Measurements from ENCODE around the gene SLC39A2.
"Not testable (repeated sequence)": the region's sequence is repeated elsewhere in the genome, so short reads cannot be mapped to it uniquely, and the experiment has no call there.

The SLC39A2 gene

GRCh38 chr14:20998674-20999366 lies at the start of gene SLC39A2:
TSS of gene SLC39A2 (plus strand) at chr14:20999293. CDS start at chr14:20999447, 154 bp downstream.
- DNase-seq: peak; percentile 20

GRCh38 chr14:20954736-20955537 lies 44.2 kb upstream of the SLC39A2 start, which contains the start of gene RNASE2:
TSS of gene RNASE2 (plus strand) at chr14:20955487. CDS start at chr14:20955772, 285 bp downstream.
- DNase-seq: not testable (repeated sequence)

DNA sequence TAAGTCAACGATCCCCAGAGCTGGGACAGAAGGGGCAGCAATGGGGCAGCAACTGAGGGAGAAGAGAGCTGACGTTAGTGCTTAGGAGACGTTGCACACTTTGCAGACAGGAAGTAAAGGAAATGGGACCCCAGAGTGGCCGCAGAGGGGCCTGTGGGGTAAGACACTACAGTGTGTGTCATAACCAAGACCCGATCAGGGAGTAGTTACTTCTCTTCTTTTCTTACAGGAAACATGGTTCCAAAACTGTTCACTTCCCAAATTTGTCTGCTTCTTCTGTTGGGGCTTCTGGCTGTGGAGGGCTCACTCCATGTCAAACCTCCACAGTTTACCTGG lies 43.6 kb upstream of the SLC39A2 start:
- DNase-seq: not testable (repeated sequence)

DNA sequence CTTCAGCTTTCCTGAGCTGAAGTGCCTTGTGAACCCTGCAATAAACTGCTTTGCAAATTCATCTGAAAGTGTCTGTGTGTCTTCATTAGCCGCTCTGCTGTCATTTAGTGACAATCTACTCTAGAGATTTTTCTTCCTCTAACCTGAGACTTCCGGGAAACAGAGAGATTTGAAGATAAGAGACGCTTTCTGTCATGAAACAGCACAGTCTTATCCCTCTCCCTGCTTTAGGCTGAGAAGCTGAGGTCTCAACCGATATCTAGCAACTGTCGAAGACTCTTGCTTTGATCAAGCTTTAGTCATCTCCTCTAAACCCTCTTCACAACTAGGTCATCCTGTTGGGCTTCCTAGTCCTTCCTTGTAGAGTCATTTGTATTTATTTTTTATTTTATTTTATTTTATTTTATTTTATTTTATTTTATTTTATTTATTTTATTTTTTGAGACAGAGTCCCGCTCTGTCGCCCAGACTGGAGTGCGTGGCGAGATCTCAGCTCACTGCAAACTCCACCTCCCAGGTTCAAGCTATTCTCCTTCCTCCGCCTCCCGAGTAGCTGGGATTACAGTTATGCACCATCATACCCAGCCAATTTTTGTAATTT lies 42.6 kb upstream of the SLC39A2 start:
- DNase-seq: no peak

DNA sequence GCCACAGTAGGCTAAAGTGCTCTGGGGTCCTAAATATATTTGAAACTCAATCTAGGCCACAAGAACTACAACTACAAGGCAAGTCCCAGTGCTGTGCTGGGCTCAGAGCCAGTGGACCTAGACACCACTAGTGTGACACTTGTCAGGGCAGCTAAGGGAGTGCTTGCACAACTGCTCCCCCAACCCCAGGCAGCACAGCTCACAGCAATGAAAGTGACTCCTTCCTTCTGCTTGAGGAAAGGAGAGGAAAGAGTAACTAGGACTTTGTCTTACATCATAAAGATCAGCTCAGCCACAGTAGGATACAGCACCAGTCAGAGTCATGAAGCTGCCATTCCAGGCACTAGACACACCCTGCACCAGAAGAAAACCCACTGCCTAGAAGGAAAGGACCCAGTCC lies 40.1 kb upstream of the SLC39A2 start:
- not testable (repeated sequence) for DNase-seq

DNA sequence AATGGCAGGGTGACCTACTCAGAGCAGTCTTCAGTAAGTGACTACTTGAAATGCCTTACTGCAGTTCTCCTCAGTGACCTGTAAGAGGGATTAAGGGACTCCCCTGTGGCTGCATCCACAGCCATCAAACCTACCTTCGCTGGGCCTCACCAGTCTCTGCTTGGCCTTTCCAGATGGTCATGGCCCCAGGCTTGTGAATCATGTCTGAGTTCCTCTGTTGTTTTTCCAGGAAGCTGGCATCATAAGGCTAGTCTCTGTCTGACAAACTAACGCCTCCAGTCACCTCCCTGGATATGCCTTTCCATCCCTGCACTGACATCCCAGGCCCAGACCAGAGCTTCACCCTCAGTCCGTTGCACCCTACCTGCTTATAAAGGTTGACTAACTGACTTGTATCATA lies 29.8 kb upstream of the SLC39A2 start:
- peak; percentile 3 for DNase-seq

GRCh38 chr14:20970647-20970982 lies 28.5 kb upstream of the SLC39A2 start:
- DNase-seq: no peak

GRCh38 chr14:20970983-20971704 lies 27.9 kb upstream of the SLC39A2 start:
- peak; percentile 84 for DNase-seq

GRCh38 chr14:20971705-20972021 lies 27.4 kb upstream of the SLC39A2 start:
- no peak for DNase-seq

- DNase-seq: no peak
Measured at GRCh38 chr14:20973501-20973900, 25.6 kb upstream of the SLC39A2 start.

- DNase-seq: no peak
Measured at GRCh38 chr14:20976291-20976690, 22.8 kb upstream of the SLC39A2 start.

- no peak for DNase-seq
Measured at GRCh38 chr14:20978687-20979086, 20.4 kb upstream of the SLC39A2 start.

DNA sequence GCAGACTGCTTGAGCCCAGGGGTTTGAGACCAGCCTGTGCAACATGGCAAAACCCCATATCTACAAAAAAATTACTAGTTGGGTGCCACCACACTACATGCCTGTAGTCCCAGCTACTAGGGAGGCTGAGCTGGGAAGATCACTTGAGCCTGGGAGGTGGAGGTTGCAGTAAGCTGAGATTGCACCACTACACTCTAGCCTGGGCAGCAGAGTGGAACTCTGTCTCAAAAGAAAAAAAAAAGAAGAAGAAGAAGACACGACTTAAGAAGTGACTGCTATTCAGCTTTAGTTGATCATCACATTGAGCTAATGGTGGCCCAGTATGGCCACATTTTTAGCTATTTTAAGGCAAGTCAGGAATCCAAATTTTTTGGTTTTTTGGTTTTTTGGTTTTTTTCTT lies 18.2 kb upstream of the SLC39A2 start:
- DNase-seq: no peak

DNA sequence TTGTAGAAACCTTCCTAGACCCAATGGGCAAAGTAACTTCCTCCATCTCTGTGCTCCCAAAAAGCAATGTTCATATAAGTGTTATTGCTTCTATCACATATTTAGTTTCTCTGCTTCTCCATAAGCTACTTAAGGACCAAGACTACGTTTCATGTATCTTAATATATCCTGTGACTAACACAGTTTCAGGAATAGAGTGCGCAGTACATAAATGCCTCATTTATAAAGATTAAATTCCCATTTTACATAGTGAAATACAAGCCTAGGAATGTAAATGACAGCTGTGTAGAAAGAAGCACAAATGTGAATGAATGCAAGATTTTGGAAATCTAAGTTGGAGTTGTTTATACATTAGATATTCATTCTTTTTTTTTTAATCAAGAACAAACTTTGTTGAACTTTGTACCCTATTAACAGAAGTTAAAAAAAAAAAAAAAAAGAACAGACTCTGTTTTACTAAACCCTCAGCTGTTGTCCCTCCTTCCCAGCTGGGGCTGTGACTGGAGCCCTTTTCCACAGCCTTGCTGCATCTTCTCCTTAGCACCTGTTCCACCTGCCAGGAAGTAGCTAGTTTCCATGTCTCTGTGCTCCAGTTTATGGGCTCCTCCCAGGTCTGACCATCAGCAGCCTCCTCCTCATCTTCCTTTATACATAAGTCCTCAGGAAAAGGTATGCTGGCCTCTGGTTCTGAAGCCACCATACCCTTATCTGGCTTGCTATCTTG lies 16.3 kb upstream of the SLC39A2 start:
- no peak for DNase-seq

DNA sequence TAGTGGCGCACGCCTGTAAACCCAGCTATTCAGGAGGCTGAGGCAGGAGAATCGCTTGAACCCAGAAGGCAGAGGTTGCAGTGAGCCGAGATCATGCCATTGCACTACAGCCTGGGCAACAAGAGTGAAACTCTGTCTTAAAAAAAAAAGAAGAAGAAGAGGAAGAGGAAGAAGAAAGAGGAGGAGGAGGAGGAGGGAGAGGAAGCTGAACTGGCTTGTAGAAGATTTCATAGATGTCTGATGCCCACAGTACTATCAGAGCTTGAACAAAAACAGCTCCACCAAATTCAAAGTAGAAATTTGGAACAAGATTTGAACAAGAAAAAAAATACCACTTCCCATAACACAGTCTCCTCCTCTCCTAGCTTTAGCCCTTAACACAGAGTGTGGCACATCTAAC lies 13.4 kb upstream of the SLC39A2 start:
- not testable (repeated sequence) for DNase-seq

DNA sequence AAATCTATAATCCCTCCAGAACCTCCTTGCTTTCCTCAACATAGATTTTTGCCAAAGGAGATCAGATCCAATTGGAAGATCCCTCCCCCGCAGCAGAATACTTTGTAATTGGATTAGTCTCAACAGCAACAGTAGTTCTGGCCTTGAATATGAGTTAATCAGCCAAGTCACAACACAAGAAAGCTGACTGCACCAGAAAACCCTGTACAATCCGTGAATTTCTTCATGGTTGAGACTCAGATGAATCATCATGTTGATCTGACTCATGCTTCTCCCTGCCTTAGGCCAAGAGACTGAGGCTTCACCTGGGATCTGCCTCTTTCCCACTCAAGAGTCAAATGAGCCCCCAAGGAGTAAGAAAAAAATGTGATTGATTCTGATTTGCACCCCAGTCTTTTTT lies 12.3 kb upstream of the SLC39A2 start:
- no peak for DNase-seq

DNA sequence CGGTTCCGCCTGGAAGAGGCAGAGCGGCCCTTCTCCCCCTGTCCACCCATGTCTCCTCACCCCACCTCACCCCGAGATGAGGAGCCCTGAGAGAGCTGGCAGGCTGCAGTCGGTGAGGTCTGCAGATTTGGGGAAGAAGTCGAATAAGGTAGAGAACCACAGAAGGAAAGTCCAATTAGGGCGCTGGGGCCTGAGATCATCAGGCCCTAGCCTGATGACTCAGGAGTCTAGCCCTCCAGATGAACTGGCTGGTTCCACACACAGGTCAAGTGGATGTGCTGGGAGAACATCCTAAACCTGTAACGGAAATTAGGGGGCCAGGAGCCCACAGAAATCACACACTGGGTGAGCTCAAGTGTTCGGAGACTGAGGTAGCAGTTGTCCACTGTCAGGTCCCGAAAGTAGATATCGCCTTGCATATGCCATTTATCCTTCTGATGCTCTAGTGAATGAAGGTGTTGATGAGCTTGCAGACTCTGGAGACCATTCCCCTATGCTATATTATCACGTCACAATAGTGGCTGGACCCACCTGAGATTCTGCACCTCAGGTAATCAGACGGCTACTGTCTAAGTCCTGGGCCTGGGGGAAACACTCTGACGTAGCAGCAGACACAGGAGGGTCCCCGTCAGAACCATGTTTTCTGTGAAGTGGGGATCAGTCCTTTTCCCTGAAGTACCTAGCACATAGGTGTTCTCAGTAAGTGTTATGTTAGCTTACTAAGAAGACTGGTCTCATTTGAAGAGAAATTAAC lies 10.2 kb upstream of the SLC39A2 start:
- no peak for DNase-seq

GRCh38 chr14:20989471-20989786 lies 9.7 kb upstream of the SLC39A2 start:
- no peak for DNase-seq

DNA sequence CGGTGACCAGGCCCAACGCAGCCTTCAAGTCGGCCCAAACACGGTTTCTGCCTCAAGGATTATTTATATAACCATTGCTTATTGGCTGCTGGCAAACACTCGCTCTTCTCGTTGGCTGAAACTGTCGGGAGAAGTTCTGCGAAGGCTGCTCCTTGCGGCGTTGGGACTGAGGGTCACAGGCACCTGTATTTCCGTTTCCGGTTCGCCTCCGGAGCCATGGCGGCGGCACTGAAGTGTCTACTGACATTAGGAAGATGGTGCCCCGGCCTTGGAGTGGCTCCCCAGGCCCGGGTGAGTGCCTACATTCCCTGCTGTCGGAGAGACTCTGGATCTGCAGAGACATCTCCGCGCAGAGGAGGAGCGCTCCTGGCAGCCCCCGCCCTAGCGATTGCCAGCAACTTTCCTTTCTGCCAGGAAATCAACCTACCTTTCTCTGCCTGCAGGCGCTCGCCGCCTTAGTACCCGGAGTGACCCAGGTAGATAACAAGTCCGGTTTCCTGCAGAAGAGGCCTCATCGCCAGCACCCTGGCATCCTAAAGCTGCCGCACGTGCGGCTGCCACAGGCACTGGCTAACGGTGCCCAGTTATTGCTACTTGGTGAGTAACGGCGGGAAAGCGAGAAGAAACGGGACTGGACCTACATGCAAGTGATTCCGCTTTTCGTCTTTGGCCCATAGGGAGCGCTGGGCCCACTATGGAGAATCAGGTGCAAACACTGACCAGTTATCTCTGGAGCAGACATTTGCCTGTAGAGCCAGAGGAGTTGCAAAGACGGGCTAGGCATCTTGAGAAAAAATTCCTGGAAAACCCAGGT lies 9.1 kb upstream of the SLC39A2 start, which contains the start of gene METTL17:
Gene METTL17, plus strand, starts transcription at position 194 of the 814 bp plus-strand sequence. Its CDS starts 23 bp downstream, at position 217.
- peak; percentile 97 for DNase-seq

DNA sequence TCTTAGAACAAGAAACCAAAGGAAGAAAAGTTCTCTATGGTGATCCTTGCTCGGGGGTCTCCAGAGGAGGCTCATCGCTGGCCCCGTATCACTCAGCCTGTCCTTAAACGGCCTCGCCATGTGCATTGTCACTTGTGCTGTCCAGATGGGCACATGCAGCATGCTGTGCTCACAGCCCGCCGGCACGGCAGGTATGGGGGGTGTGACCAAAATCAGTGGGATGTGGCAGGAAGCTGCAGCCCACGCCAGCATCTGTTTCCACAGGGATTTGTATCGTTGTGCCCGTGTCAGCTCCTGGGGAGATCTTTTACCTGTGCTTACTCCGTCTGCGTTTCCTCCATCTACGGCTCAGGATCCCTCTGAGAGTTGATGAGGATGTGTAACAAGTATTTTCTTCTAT lies 2.6 kb upstream of the SLC39A2 start:
- DNase-seq: no peak

DNA sequence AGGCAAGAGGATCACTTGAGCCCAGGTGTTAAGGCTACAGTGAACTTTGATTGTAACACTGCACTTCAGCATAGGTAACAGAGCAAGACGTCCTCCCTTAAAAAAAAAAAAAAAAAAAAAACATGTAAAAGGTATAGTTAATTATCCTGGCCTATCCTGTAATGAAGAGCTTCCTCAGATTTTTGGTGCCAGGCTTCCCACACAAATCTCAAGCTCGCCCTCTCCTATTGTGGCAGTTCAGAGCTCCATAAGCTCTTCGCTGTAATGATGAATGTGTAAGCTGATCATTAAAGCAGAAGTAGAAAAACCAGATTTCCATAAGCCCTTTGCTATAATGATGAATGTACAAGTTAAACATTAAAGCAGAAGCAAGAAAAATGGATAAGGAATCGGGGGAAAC lies 2.0 kb upstream of the SLC39A2 start:
- DNase-seq: no peak

Measured in NCI-H69 (cell line).